Keratinocyte (primary cell): ENCODE results near the gene LENG9. TPM values are rescaled to one million over a fixed set of nuclear protein-coding genes. Genes with fewer than 3 reads are reported as not detected.

ENCODE experiments used
- DNase-seq: peaks from one replicate; pipeline ENCODE4 v3.0.0-alpha.2; 2011; ENCODE audit warnings: low read depth, missing footprints, low spot score
- FAIRE-seq: peaks from 2 replicates; lab custom pipeline; 2011; peaks lifted over from hg19 to GRCh38; lab: Jason Lieb, UNC
- H2AFZ ChIP-seq: 2 replicates; pipeline ENCODE4 v1.6.0; 2012; ENCODE audit warnings: low read length, control low read depth, inconsistent platforms; ENCODE audit not compliant: control insufficient read depth
- H3K27ac ChIP-seq: 2 replicates; pipeline ENCODE4 v1.5.1; 2011; ENCODE audit warnings: low read length; ENCODE audit not compliant: control insufficient read depth, insufficient read depth
- H3K27me3 ChIP-seq: 3 replicates; pipeline ENCODE4 v1.6.0; 2011; ENCODE audit warnings: low read length; ENCODE audit not compliant: control insufficient read depth, insufficient read depth; ENCODE audit errors: extremely low read depth
- H3K36me3 ChIP-seq, 2 experiments: 2 replicates in 1 of 2; 3 replicates in 1 of 2; pipeline ENCODE4 v1.5.1; 2011; ENCODE audit warnings: low read length in 2 of 2, mild to moderate bottlenecking in 1 of 2; ENCODE audit not compliant: control insufficient read depth in 2 of 2, insufficient read depth in 2 of 2; ENCODE audit errors: extremely low read depth in 1 of 2
- H3K4me1 ChIP-seq: 3 replicates; pipeline ENCODE4 v1.5.1; 2011; ENCODE audit warnings: low read length; ENCODE audit not compliant: control insufficient read depth, insufficient read depth; ENCODE audit errors: extremely low read depth
- H3K4me2 ChIP-seq: 3 replicates; pipeline ENCODE4 v1.6.0; 2011; ENCODE audit warnings: low read depth, low read length; ENCODE audit not compliant: control insufficient read depth, insufficient read depth; ENCODE audit errors: extremely low read depth
- H3K4me3 ChIP-seq, 3 experiments: fragments of 200-600 bp in 1 of 3; sonication (generic) in 1 of 3; 2 replicates in 2 of 3; 3 replicates in 1 of 3; pipeline ENCODE4 v1.5.1; 2011 to 2016; ENCODE audit warnings: low read length in 3 of 3, mild to moderate bottlenecking in 3 of 3, control low read depth in 2 of 3, inconsistent platforms in 1 of 3, low read depth in 1 of 3, mixed read lengths in 1 of 3, mixed run types in 1 of 3, moderate library complexity in 1 of 3; ENCODE audit not compliant: control insufficient read depth in 2 of 3, insufficient read depth in 2 of 3; ENCODE audit errors: extremely low read depth in 1 of 3
- H3K79me2 ChIP-seq: 2 replicates; pipeline ENCODE4 v1.6.0; 2012; ENCODE audit warnings: low read length; ENCODE audit not compliant: control insufficient read depth, insufficient read depth
- H3K9ac ChIP-seq: 3 replicates; pipeline ENCODE4 v1.6.0; 2011; ENCODE audit warnings: low read length; ENCODE audit not compliant: control insufficient read depth, insufficient read depth; ENCODE audit errors: extremely low read depth
- H3K9me1 ChIP-seq: 3 replicates; pipeline ENCODE4 v1.6.0; 2011; ENCODE audit warnings: low read length; ENCODE audit not compliant: control insufficient read depth, insufficient read depth; ENCODE audit errors: extremely low read depth
- H3K9me3 ChIP-seq: 2 replicates; pipeline ENCODE4 v1.5.1; 2012; ENCODE audit warnings: low read depth, low read length; ENCODE audit not compliant: control insufficient read depth
- H4K20me1 ChIP-seq: 3 replicates; pipeline ENCODE4 v1.6.0; 2011; ENCODE audit warnings: low read length; ENCODE audit not compliant: control insufficient read depth, insufficient read depth; ENCODE audit errors: extremely low read depth
- CTCF ChIP-seq, 3 experiments: IDR thresholded peaks in 1 of 3; conservative IDR thresholded peaks in 1 of 3; optimal IDR thresholded peaks in 1 of 3; 2 replicates in 2 of 3; 3 replicates in 1 of 3; pipeline versions ENCODE3 to v1.5.1; 2011; ENCODE audit warnings: low read length in 3 of 3, mild to moderate bottlenecking in 3 of 3, moderate library complexity in 2 of 3, control low read depth in 1 of 3, inconsistent platforms in 1 of 3; ENCODE audit not compliant: insufficient read depth in 2 of 3; ENCODE audit errors: extremely low read depth in 1 of 3
- EZH2 ChIP-seq: IDR thresholded peaks from one replicate; pipeline ENCODE4 v1.6.1; 2012; ENCODE audit warnings: inconsistent platforms, mild to moderate bottlenecking, low read length, moderate library complexity
- dilution Hi-C: fragments of 300-500 bp; cut with MboI; formaldehyde crosslinking; loops from one replicate; pipeline ENCODE4 v1.7.0; 2020; ENCODE audit warnings: low sequenced_read_pairs; ENCODE audit not compliant: extremely low pct_ligation_motif_present
- polyA plus RNA-seq, 5 experiments: library from polyadenylated mRNA; depleted of rRNA in 3 of 5; stranded (reverse) in 3 of 5; stranded (forward) in 1 of 5; unstranded in 1 of 5; fragments of >200 nt; gene quantifications; 1 replicate in 1 of 5; 2 replicates in 3 of 5; 3 replicates in 1 of 5; pipeline versions ENCODE4 v1.2.1 to v1.2.3, GENCODE V29; 2011 to 2012; ENCODE audit warnings: missing spikeins in 2 of 5, low read depth in 1 of 5, low replicate concordance in 1 of 5

Gene LENG9
- polyA plus RNA-seq, 1 donor (not counting 4 experiments of a cell fraction or from before 2014, with no cell fraction given) = 1.3 TPM

DNA sequence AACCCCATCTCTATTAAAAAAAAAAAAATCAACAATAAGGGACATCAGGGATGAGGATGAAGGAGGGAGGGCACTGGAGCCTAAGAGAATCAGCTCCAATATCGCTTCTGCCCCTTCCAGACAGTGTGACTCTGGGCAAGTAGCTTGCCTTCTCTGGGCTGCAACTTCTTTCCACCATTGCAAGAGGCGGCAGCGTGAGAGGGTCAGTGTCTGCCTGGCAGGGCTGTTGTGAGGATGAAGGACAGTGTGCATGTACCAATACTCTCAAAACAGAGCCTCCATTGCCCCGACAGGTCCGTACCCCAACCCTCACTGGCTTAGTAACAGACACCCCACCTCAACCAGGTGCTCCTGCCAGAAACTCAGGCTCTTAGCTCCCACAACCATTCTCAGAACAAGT, 29.9 kb downstream of the LENG9 start:
- no peaks in the 10 kb centered on the region for H4K20me1 ChIP-seq
- no peak overlapping the region for H3K27ac ChIP-seq
- no peak overlapping the region for H3K9ac ChIP-seq
- H3K4me2 ChIP-seq = no peak overlapping the region
- H2AFZ ChIP-seq = no peak overlapping the region
- TF ChIP-seq EZH2 (no peak), CTCF (optimal IDR thresholded peaks at IDR 0.05 in 1 of 3, IDR thresholded peaks at IDR 0.05 in 1 of 3, conservative IDR thresholded peaks at IDR 0.05 in 1 of 3; ENCODE audit: extremely low read depth in 1 of 3, insufficient read depth in 2 of 3, low read length in 3 of 3) (no peak)
- no peaks in the 10 kb centered on the region for H3K79me2 ChIP-seq
- H3K9me1 ChIP-seq = no peaks in the 10 kb centered on the region
- dilution Hi-C loops = no loop called here
- FAIRE-seq = no peak
- H3K4me3 ChIP-seq = no peak overlapping the region
- no peak for DNase-seq
- peaks cover 19% of the 10 kb centered on the region for H3K4me1 ChIP-seq
- H3K9me3 ChIP-seq = no peaks in the 10 kb centered on the region
- H3K27me3 ChIP-seq = peaks cover 17% of the 10 kb centered on the region
- H3K36me3 ChIP-seq = peaks cover 0 to 2% of the 10 kb centered on the region in 2 experiments

DNA sequence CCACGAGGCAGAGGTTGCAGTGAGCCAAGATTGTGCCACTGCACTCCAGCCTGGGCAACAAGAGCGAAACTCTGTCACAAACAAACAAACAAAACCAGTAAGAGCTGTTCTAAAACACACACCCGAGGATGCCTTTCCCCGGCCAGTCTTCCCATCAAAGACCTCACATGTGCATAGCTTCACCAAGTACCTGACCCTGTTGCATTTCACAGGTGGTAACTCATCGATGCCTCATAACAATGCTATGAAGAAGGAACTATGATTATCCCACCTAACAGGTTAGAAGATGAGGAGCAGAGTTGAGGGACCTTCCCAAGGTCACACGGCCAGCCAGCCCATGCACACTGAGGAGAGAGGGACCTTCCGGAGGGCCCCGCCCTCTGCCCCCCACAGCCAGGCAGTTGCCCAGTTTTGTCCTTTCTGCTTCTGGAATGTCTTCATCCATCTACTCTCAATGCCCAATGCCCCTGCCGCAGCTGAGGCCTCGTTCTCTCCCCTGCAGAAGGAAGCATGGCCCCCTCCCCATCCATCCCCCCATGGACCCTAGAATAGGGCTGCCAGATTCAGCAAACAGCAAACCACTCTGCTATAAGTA, 31.3 kb downstream of the LENG9 start:
- Histone ChIP-seq H3K9me1 (no peaks in the 10 kb centered on the region), H3K27ac (no peak overlapping the region), H3K4me3 (no peak overlapping the region), H3K4me1 (peaks cover 19% of the 10 kb centered on the region), H4K20me1 (no peaks in the 10 kb centered on the region), H3K79me2 (no peaks in the 10 kb centered on the region), H3K4me2 (peak overlapping the region; percentile 0), H3K36me3 (peaks cover 0 to 1% of the 10 kb centered on the region in 2 experiments), H3K9ac (no peak overlapping the region), H3K27me3 (peaks cover 20% of the 10 kb centered on the region), H2AFZ (no peak overlapping the region), H3K9me3 (no peaks in the 10 kb centered on the region)
- dilution Hi-C loops = no loop called here
- TF ChIP-seq EZH2 = no peak
- TF ChIP-seq CTCF (optimal IDR thresholded peaks at IDR 0.05 in 1 of 3, IDR thresholded peaks at IDR 0.05 in 1 of 3, conservative IDR thresholded peaks at IDR 0.05 in 1 of 3; ENCODE audit: extremely low read depth in 1 of 3, insufficient read depth in 2 of 3, low read length in 3 of 3) = no peak
- no peak for DNase-seq
- FAIRE-seq = peak; percentile 84
